Measurements from ENCODE around the gene HDLBP. TPM values are rescaled to one million over a fixed set of nuclear protein-coding genes. Genes with fewer than 3 reads are reported as not detected.

HDLBP gene
- total and polyA plus RNA-seq, 2 experiments from 2014 or later = 230 to 306 TPM

DNA sequence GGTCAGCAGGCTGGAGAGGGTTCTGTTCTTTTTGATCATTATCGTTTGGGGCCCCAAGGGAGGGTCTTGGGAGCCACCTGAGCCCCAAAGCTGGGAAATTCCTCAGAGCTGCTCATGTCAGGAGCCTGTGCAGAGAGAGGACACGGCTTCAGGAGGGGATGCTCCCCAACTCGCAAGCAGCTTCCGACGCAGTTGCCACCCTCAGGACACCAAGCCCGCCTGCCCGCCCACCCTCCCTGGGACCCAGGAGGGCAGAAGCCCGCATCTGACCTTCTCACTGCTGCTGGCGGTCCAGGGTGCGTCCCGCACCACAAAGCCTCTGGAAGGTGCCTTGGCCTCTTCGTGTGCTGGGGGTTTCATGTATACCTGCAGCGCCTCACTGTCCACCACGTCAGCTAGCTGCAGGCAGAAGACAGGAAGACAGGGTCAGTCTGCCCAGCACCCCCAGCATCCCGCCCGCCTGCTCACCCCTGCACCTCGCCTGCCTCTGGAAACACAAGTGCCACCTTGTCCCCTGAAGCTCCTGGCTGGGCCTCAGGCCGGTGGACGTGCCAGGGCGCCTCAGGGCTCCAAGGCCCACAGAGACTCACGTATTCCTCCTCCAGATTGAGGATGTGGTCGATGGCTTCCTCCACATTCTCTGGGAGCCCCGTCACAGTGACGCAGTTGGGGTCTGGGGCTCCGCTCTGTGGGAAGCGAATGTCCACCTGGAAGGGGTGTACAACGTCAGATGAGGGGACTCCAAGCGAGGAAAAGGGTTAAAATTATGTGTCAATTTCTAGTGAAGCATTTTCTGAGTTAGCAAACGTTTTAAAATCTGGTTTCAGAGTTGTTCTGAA is 85.7 kb downstream of the HDLBP start (continued):
- TF ChIP-seq, protein P1, sequence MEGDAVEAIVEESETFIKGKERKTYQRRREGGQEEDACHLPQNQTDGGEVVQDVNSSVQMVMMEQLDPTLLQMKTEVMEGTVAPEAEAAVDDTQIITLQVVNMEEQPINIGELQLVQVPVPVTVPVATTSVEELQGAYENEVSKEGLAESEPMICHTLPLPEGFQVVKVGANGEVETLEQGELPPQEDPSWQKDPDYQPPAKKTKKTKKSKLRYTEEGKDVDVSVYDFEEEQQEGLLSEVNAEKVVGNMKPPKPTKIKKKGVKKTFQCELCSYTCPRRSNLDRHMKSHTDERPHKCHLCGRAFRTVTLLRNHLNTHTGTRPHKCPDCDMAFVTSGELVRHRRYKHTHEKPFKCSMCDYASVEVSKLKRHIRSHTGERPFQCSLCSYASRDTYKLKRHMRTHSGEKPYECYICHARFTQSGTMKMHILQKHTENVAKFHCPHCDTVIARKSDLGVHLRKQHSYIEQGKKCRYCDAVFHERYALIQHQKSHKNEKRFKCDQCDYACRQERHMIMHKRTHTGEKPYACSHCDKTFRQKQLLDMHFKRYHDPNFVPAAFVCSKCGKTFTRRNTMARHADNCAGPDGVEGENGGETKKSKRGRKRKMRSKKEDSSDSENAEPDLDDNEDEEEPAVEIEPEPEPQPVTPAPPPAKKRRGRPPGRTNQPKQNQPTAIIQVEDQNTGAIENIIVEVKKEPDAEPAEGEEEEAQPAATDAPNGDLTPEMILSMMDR (conservative IDR thresholded peaks at IDR 0.05; ENCODE audit: low read depth in 2 of 2) = no peak
- no peak for TF ChIP-seq POLR2AphosphoS5 (IDR thresholded peaks at IDR 0.05; ENCODE audit: low read depth)
- no peak for TF ChIP-seq NANOG (IDR thresholded peaks at IDR 0.05; ENCODE audit: borderline replicate concordance)
- TF ChIP-seq EZH2phosphoT487 (IDR thresholded peaks at IDR 0.05; ENCODE audit: unreplicated experiment) = no peak

DNA sequence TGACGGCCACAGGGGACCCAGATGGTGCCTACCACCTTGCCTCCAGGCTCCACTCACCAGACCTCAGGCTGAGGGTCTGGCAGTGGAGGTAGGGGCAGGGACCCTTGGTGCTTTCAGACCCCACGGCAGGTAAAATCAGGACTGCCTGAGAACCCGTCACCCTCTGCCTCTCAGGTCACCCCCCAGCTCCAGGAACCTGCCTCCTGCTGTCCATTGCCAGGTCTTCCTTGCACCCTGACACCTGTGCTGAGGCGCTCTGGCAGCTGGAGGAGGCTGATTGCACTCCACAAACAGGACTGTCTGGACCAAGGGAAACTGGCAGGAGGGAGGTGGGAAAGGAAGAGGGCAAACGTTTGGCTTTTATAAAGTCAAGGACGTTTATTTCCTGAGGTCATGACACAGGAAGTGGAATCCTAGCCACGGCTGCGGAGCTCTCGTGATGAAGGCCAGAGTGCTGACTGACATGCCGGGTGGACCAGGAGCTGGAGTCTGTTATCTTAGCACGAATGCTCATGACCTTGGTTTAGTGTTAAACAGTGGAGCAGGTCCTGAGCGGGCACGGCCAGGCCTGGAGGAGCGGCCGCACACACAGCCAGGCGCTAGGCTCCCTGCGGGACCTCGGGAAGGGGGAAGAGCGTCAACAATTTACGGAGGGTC is 86.5 kb downstream of the HDLBP start:
- H2AFZ ChIP-seq = no peak overlapping the region
- H3K27me3 Mint-ChIP-seq (ENCODE audit: insufficient read depth, low read depth, poor library complexity) = peaks cover 31% of the 10 kb centered on the region
- no peaks in the 10 kb centered on the region for H3K27me3 ChIP-seq (ENCODE audit: insufficient read depth)
- no peak overlapping the region for H3K4me3 ChIP-seq
- H3K79me2 ChIP-seq (replicated peaks; ENCODE audit: insufficient read depth) = 0 out of 2 replicates have a peak, but pooled peaks cover 3% of the 10 kb centered on the region
- DNase-seq (ENCODE audit: low spot score) = no peak
- peak overlapping the region; percentile 72; the same call in 1 of the 2 replicates for H3K27ac Mint-ChIP-seq
- H3K27ac ChIP-seq (ENCODE audit: low read depth) = no peak overlapping the region
- H3K4me1 Mint-ChIP-seq = peaks cover 8% of the 10 kb centered on the region
- H4K20me1 ChIP-seq (replicated peaks; ENCODE audit: insufficient read depth) = peaks cover 19% of the 10 kb centered on the region
- H3K4me2 ChIP-seq = no peak overlapping the region
- no peak overlapping the region; the same call in 2 of the 3 replicates for H3K4me3 Mint-ChIP-seq
- no peaks in the 10 kb centered on the region; the same call in 2 of the 3 replicates for H3K9me3 Mint-ChIP-seq
- no peaks in the 10 kb centered on the region for H3K9me2 ChIP-seq (ENCODE audit: insufficient read depth)
- peaks cover 3% of the 10 kb centered on the region; the same call in 1 of the 2 replicates for H3F3A ChIP-seq (replicated peaks; ENCODE audit: low read depth)
- TF ChIP-seq NANOG (IDR thresholded peaks at IDR 0.05; ENCODE audit: borderline replicate concordance) = no peak
- peaks cover 3% of the 10 kb centered on the region; the same call in 1 of the 2 replicates for H3K4me1 ChIP-seq (ENCODE audit: insufficient read depth)
- peaks cover 18% of the 10 kb centered on the region for H3K36me3 ChIP-seq (ENCODE audit: insufficient read depth)
- H3K36me3 Mint-ChIP-seq (ENCODE audit: low read depth) = peaks cover 66% of the 10 kb centered on the region
- ATAC-seq = no peak

DNA sequence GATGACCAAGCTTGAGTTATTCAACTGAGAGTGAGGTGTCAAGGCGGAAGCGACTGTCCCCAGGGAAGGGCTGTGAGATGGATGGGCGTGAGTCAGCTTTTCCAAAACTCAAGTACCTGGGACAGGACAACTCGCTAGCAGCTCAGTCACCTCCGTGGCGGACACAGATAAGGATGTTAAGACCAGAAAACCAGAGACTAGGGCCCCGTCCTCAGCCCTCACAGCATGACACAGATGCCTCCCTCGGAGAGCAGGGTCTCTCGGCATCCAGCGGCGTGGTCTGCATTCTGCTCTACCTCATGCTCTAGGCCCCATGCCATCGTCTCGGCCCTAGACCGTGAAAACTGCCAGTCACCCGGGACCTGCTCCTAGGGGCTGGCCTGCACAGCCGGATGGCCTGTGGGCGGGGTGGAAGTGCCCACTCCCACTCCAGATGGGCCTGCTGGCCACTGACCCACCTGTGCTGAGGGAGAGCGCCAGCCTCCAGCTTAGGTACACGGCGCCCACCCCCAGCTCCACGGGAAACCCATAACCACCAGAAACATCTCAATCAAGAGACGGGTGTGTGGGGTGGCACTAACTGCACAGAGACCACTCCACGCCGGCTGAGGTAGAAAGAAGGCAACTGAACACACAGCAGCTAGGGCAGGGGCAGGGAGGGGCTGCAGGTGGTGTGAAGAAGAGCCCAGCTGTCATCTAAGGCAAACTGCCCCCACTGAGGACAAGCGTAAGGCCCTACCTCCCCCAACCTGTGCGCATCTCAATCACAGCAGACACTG is 87.2 kb downstream of the HDLBP start:
- Histone ChIP-seq H3F3A (replicated peaks; ENCODE audit: low read depth) (peaks cover 3% of the 10 kb centered on the region; the same call in 1 of the 2 replicates), H2AFZ (no peak overlapping the region), H3K27ac (ENCODE audit: low read depth) (no peak overlapping the region), H3K27me3 (ENCODE audit: insufficient read depth) (no peaks in the 10 kb centered on the region), H3K4me2 (no peak overlapping the region), H3K9me2 (ENCODE audit: insufficient read depth) (no peaks in the 10 kb centered on the region), H3K36me3 (ENCODE audit: insufficient read depth) (peaks cover 15% of the 10 kb centered on the region; the same call in 1 of the 2 replicates), H3K79me2 (replicated peaks; ENCODE audit: insufficient read depth) (0 out of 2 replicates have a peak, but pooled peaks cover 3% of the 10 kb centered on the region), H3K4me3 (no peak overlapping the region), H3K4me1 (ENCODE audit: insufficient read depth) (peaks cover 3% of the 10 kb centered on the region; the same call in 1 of the 2 replicates), H4K20me1 (replicated peaks; ENCODE audit: insufficient read depth) (peaks cover 16% of the 10 kb centered on the region)
- H3K36me3 Mint-ChIP-seq (ENCODE audit: low read depth) = peaks cover 59% of the 10 kb centered on the region
- peak overlapping the region; percentile 31; the same call in 1 of the 2 replicates for H3K27ac Mint-ChIP-seq
- no peak for ATAC-seq
- no peak overlapping the region for H3K4me3 Mint-ChIP-seq
- no peaks in the 10 kb centered on the region; the same call in 2 of the 3 replicates for H3K9me3 Mint-ChIP-seq
- DNase-seq (ENCODE audit: low spot score) = no peak
- H3K27me3 Mint-ChIP-seq (ENCODE audit: insufficient read depth, low read depth, poor library complexity) = peaks cover 31% of the 10 kb centered on the region
- peaks cover 12% of the 10 kb centered on the region for H3K4me1 Mint-ChIP-seq
- TF ChIP-seq STAT1 (IDR thresholded peaks at IDR 0.05; ENCODE audit: unreplicated experiment) (no peak), ZNF114 (CRISPR knock-in tag; IDR thresholded peaks at IDR 0.05) (no peak), POLR2AphosphoS5 (IDR thresholded peaks at IDR 0.05; ENCODE audit: low read depth) (no peak), JUNB (IDR thresholded peaks at IDR 0.05; ENCODE audit: unreplicated experiment) (no peak), CREB1 (CRISPR knock-in tag; IDR thresholded peaks at IDR 0.05; ENCODE audit: low read depth) (no peak), REST (IDR thresholded peaks at IDR 0.05; ENCODE audit: unreplicated experiment) (no peak), EZH2 (IDR thresholded peaks at IDR 0.05; ENCODE audit: low read depth, unreplicated experiment) (no peak), ZNF331 (CRISPR knock-in tag; IDR thresholded peaks at IDR 0.05; ENCODE audit: low read depth) (no peak), EZH2phosphoT487 (IDR thresholded peaks at IDR 0.05; ENCODE audit: unreplicated experiment) (no peak)
- TF ChIP-seq, protein P1 (conservative IDR thresholded peaks at IDR 0.05; ENCODE audit: low read depth in 2 of 2) = no peak
